Panc1 (cell line): Measurements from ENCODE around the gene KIAA0930.

Source experiments
- REST ChIP-seq, 2 experiments: IDR thresholded peaks; 2 replicates each; pipeline ENCODE4 v1.6.1; 2011 to 2012; ENCODE audit warnings: low read depth in 2 of 2, control low read depth in 1 of 2, low read length in 1 of 2, mild to moderate bottlenecking in 1 of 2, moderate library complexity in 1 of 2; ENCODE audit not compliant: insufficient read depth in 1 of 2
- TCF7L2 ChIP-seq: IDR thresholded peaks from 2 replicates; pipeline ENCODE4 v1.6.1; 2011; ENCODE audit warnings: mild to moderate bottlenecking, low read depth, low read length, inconsistent platforms
- TF ChIP-seq, protein P1 (sequence below): fragments of 450-650 bp; IDR thresholded peaks from 2 replicates; pipeline ENCODE4 v1.5.1; 2017; ENCODE audit warnings: mild to moderate bottlenecking

DNA sequence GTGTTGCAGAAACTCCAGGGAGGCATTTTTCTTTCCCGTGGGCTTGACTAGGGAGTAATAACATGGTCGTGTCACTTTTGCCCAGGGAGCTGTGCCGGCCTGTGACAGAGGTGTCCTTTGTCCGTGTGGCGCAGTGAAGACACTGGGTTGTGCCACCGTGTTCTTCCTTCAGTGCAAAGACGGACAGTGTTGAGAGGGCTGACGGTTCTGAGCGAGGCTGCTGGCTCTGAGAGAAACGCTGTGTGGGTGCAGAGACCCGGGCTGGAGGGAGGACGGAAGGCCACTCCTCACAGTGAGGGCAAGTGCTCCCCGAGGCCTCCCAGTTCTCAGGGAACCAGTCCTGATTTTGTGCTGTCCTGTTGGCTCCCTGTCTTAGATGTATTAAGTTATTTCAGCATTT is 56.7 kb downstream of the KIAA0930 start:
- TF ChIP-seq, protein P1, sequence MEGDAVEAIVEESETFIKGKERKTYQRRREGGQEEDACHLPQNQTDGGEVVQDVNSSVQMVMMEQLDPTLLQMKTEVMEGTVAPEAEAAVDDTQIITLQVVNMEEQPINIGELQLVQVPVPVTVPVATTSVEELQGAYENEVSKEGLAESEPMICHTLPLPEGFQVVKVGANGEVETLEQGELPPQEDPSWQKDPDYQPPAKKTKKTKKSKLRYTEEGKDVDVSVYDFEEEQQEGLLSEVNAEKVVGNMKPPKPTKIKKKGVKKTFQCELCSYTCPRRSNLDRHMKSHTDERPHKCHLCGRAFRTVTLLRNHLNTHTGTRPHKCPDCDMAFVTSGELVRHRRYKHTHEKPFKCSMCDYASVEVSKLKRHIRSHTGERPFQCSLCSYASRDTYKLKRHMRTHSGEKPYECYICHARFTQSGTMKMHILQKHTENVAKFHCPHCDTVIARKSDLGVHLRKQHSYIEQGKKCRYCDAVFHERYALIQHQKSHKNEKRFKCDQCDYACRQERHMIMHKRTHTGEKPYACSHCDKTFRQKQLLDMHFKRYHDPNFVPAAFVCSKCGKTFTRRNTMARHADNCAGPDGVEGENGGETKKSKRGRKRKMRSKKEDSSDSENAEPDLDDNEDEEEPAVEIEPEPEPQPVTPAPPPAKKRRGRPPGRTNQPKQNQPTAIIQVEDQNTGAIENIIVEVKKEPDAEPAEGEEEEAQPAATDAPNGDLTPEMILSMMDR: no peak
- TF ChIP-seq REST (IDR thresholded peaks at IDR 0.05; ENCODE audit: insufficient read depth in 1 of 2, low read depth in 2 of 2, low read length in 1 of 2) (no peak), TCF7L2 (no peak)
